H1 (cell line): Measurements from ENCODE around the gene STARD13. TPM values are rescaled to one million over a fixed set of nuclear protein-coding genes. Genes with fewer than 3 reads are reported as not detected.

Experiments used
- CHD7 ChIP-seq: fragments of 300-600 bp; sonication (generic); IDR thresholded peaks from 2 replicates; pipeline ENCODE4 v1.7.1; 2012; ENCODE audit warnings: low read length, moderate library complexity, mild to moderate bottlenecking, inconsistent platforms; ENCODE audit not compliant: insufficient replicate concordance
- JUN ChIP-seq: IDR thresholded peaks from 2 replicates; pipeline ENCODE4 v1.6.1; 2011; ENCODE audit warnings: low read depth, mild to moderate bottlenecking, improper control_type of control experiment, low read length
- JUND ChIP-seq: IDR thresholded peaks from 2 replicates; pipeline ENCODE4 v1.6.1; 2011; ENCODE audit warnings: mild to moderate bottlenecking, improper control_type of control experiment, low read length
- NANOG ChIP-seq: IDR thresholded peaks from 2 replicates; pipeline ENCODE4 v1.6.1; 2011; ENCODE audit warnings: low read length, low read depth, mild to moderate bottlenecking, inconsistent platforms; ENCODE audit not compliant: insufficient read depth, poor library complexity, severe bottlenecking
- RFX5 ChIP-seq: IDR thresholded peaks from 2 replicates; pipeline ENCODE4 v1.6.1; 2011; ENCODE audit warnings: low read depth, low read length, improper control_type of control experiment, borderline replicate concordance
- RNF2 ChIP-seq: fragments of 200-900, 300-1000 bp; sonication (generic); IDR thresholded peaks from 2 replicates; pipeline ENCODE4 v1.7.1; 2016; ENCODE audit warnings: borderline replicate concordance, low read depth, mild to moderate bottlenecking, antibody characterized with exemption, low read length; ENCODE audit not compliant: poor library complexity, severe bottlenecking; ENCODE audit errors: missing control alignments
- SAP30 ChIP-seq: fragments of 300-600 bp; sonication (generic); IDR thresholded peaks from 2 replicates; pipeline ENCODE4 v1.7.1; 2012; ENCODE audit warnings: low read length, moderate library complexity, mild to moderate bottlenecking, inconsistent platforms; ENCODE audit not compliant: insufficient read depth, insufficient replicate concordance
- SUZ12 ChIP-seq: fragments of 200-600 bp; sonication (generic); IDR thresholded peaks from 2 replicates; pipeline ENCODE4 v1.6.1; 2012; ENCODE audit warnings: mild to moderate bottlenecking, inconsistent platforms, low read length, moderate library complexity, mixed read lengths
- polyA plus RNA-seq, 7 experiments: library from polyadenylated mRNA; depleted of rRNA in 3 of 7; stranded (reverse) in 5 of 7; unstranded in 2 of 7; fragments of >200 nt in 5 of 7; fragments of 200-250 nt in 2 of 7; gene quantifications; 1 replicate in 5 of 7; 2 replicates in 1 of 7; 4 replicates in 1 of 7; pipeline versions ENCODE4 v1.2.1 to v1.2.3, GENCODE V29; 2011 to 2013; ENCODE audit warnings: missing spikeins in 2 of 7, mixed read lengths in 2 of 7
- total RNA-seq: library from RNA; stranded (reverse); fragmentation: NEBNext Ultra II Directional; extraction: Animal tissue kit (Norgen Biotek cat#: 25700); gene quantifications from 2 replicates; pipeline ENCODE4 v1.2.1, GENCODE V29; 2021

Gene STARD13
- total and polyA plus RNA-seq, 2 of the 8 experiments (the other 6 are each of a cell fraction or from before 2014, with no cell fraction given): 0.82 to 2.9 TPM

- TF ChIP-seq CHD7: no peak
- TF ChIP-seq JUN: no peak
- no peak for TF ChIP-seq SUZ12
- TF ChIP-seq NANOG: no peak
- TF ChIP-seq SAP30: no peak
- TF ChIP-seq JUND: no peak
- TF ChIP-seq RNF2: no peak
- TF ChIP-seq RFX5: no peak
These were observed 81.2 kb downstream of the STARD13 start (continued) for GRCh38 chr13:33204130-33204927.
